Left lung (tissue), 10 donors: ENCODE measurements around the gene PIGW. TPM values are rescaled to one million over a fixed set of nuclear protein-coding genes. Genes with fewer than 3 reads are reported as not detected.

Experiments used
- ATAC-seq: fragments of 200-7000 bp; cut with Tn5 transposase; one replicate; pipeline ENCODE4 v1.9.1; 2020; ENCODE audit warnings: moderate library complexity
- DNase-seq, 4 donors: peaks; one replicate each; pipeline ENCODE4 v3.0.0-alpha.2; 2013 to 2020
- H3K27ac ChIP-seq, 2 donors: fragments of 200-600 bp; sonication (generic) in 1 of 2; one replicate each; pipeline versions ENCODE4 v1.5.0 to v1.8.0; 2020 to 2021
- H3K27me3 ChIP-seq, 2 donors: fragments of 200-600 bp; sonication (generic) in 1 of 2; one replicate each; pipeline versions ENCODE4 v1.5.0 to v1.8.0; 2020 to 2021
- H3K36me3 ChIP-seq, 2 donors: fragments of 200-600 bp; sonication (generic) in 1 of 2; one replicate each; pipeline versions ENCODE4 v1.5.0 to v1.8.0; 2020 to 2021
- H3K4me1 ChIP-seq, 2 donors: fragments of 200-600 bp; one replicate each; pipeline ENCODE4 v1.8.0; 2021
- H3K4me3 ChIP-seq, 2 donors: fragments of 200-600 bp; sonication (generic) in 1 of 2; one replicate each; pipeline versions ENCODE4 v1.5.0 to v1.8.0; 2020 to 2021; ENCODE audit warnings: mild to moderate bottlenecking in 1 of 2
- H3K9me3 ChIP-seq, 2 donors: fragments of 200-600 bp; sonication (generic) in 1 of 2; one replicate each; pipeline versions ENCODE4 v1.5.0 to v1.8.0; 2020 to 2021
- CTCF ChIP-seq, 2 donors: fragments of 200-600 bp; sonication (generic) in 1 of 2; IDR thresholded peaks; one replicate each; pipeline versions ENCODE4 v1.5.0 to v1.8.0; 2021; ENCODE audit warnings: antibody characterized with exemption in 2 of 2
- intact Hi-C, 2 donors: fragments of 100-400 bp; cut with DNase I; formaldehyde crosslinking; loops; one replicate each; pipeline versions ENCODE4 v1.11.2 to v1.14.2; 2022
- polyA plus RNA-seq, 6 donors: library from polyadenylated mRNA; unstranded; fragments of 120-200 nt; gene quantifications; one replicate each; pipeline ENCODE4 v1.2.1, GENCODE V29; 2013; ENCODE audit not compliant: insufficient read length in 6 of 6
- total RNA-seq, 2 donors: library from RNA; stranded (reverse); fragmentation: NEBNext Ultra II Directional; extraction: Animal tissue kit (Norgen Biotek cat#: 25700); gene quantifications; one replicate each; pipeline ENCODE4 v1.2.1, GENCODE V29; 2021
- donor health status: DM: no; HTN: yes; CAD: no.
- donor health status: DM: no; HTN: no; CAD: no.

Gene PIGW
- total and polyA plus RNA-seq, 8 donors, result 5.9 to 20.1 (median 8.9) TPM

GRCh38 chr17:36515837-36516236 lies 18.9 kb upstream of the PIGW start:
- Histone ChIP-seq H3K36me3 (peaks cover 0 to 72% of the 10 kb centered on the region in 2 donors), H3K4me3 (no peak overlapping the region), H3K27ac (no peak overlapping the region), H3K9me3 (no peaks in the 10 kb centered on the region), H3K27me3 (no peaks in the 10 kb centered on the region), H3K4me1 (no peaks in the 10 kb centered on the region)
- intact Hi-C loops, result no loop called here
- ATAC-seq, result no peak
- no peak for TF ChIP-seq CTCF (IDR thresholded peaks at IDR 0.05)
- no peak for DNase-seq

- TF ChIP-seq CTCF (IDR thresholded peaks at IDR 0.05), result no peak
- ATAC-seq, result no peak
- no peak for DNase-seq
- H3K27me3 ChIP-seq, result no peaks in the 10 kb centered on the region
- H3K9me3 ChIP-seq, result no peaks in the 10 kb centered on the region
- no peaks in the 10 kb centered on the region for H3K4me1 ChIP-seq
- no peak overlapping the region for H3K4me3 ChIP-seq
- H3K36me3 ChIP-seq, result peaks cover 0 to 77% of the 10 kb centered on the region in 2 donors
- no peak overlapping the region for H3K27ac ChIP-seq
- intact Hi-C loops, result no loop called here
Observed at GRCh38 chr17:36523113-36523512, 11.7 kb upstream of the PIGW start.

- Histone ChIP-seq H3K4me1 (peaks cover 0 to 5% of the 10 kb centered on the region in 2 donors), H3K4me3 (no peak overlapping the region), H3K27me3 (no peaks in the 10 kb centered on the region), H3K36me3 (peaks cover 0 to 84% of the 10 kb centered on the region in 2 donors), H3K9me3 (no peaks in the 10 kb centered on the region), H3K27ac (no peak overlapping the region)
- no peak for ATAC-seq
- TF ChIP-seq CTCF (IDR thresholded peaks at IDR 0.05), result no peak
- no peak for DNase-seq
- intact Hi-C loops, result no loop called here
Observed at GRCh38 chr17:36524428-36524876, 10.3 kb upstream of the PIGW start.

GRCh38 chr17:36525113-36525512 lies 9.7 kb upstream of the PIGW start:
- ATAC-seq, result no peak
- H3K27ac ChIP-seq, result no peak overlapping the region

GRCh38 chr17:36525888-36526287 lies 8.9 kb upstream of the PIGW start:
- Histone ChIP-seq H3K9me3 (no peaks in the 10 kb centered on the region), H3K4me1 (peaks cover 0 to 5% of the 10 kb centered on the region in 2 donors), H3K36me3 (peaks cover 0 to 89% of the 10 kb centered on the region in 2 donors), H3K27ac (no peak overlapping the region), H3K27me3 (no peaks in the 10 kb centered on the region), H3K4me3 (no peak overlapping the region)
- ATAC-seq (no peak), DNase-seq (no peak)
- intact Hi-C loops, result no loop called here
- no peak for TF ChIP-seq CTCF (IDR thresholded peaks at IDR 0.05)

More at GRCh38 chr17:36525113-36525512, 9.7 kb upstream of the PIGW start:
- TF ChIP-seq CTCF (IDR thresholded peaks at IDR 0.05), result no peak
- no peak for DNase-seq
- H3K4me3 ChIP-seq, result no peak overlapping the region
- intact Hi-C loops, result no loop called here
- no peaks in the 10 kb centered on the region for H3K27me3 ChIP-seq
- no peaks in the 10 kb centered on the region for H3K9me3 ChIP-seq
- peaks cover 0 to 89% of the 10 kb centered on the region in 2 donors for H3K36me3 ChIP-seq
- peaks cover 0 to 5% of the 10 kb centered on the region in 2 donors for H3K4me1 ChIP-seq
